IPS-11a (cell line): ENCODE data around the gene GJC1.
"Not testable (repeated sequence)": the region's sequence is repeated elsewhere in the genome, so short reads cannot be mapped to it uniquely, and the experiment has no call there.

Experiments
- H3K4me3 ChIP-seq: one replicate; pipeline ENCODE4 v1.5.1; 2013; ENCODE audit warnings: low read depth, low read length, control low read depth

The GJC1 gene

DNA sequence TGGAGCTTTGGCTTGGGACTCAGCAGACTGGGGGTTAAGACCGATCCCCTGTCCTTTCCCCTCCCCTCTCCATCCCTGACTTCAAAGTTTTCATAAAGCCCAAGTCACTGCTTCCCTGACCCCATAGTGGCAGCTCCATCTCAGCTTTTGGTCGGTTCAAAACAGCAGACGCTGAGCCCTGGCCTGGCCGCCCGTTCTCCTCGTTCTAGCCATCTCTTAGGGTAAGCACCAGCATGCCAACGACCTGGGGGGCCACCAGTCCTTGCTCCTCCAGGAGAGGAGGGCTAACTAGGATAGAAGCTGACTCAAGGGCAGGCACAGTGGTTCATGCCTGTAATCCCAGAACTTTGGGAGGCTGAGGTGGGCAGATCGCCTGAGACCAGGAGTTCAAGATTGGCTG, 16.1 kb upstream of the GJC1 start:
- H3K4me3 ChIP-seq, result no peak overlapping the region

DNA sequence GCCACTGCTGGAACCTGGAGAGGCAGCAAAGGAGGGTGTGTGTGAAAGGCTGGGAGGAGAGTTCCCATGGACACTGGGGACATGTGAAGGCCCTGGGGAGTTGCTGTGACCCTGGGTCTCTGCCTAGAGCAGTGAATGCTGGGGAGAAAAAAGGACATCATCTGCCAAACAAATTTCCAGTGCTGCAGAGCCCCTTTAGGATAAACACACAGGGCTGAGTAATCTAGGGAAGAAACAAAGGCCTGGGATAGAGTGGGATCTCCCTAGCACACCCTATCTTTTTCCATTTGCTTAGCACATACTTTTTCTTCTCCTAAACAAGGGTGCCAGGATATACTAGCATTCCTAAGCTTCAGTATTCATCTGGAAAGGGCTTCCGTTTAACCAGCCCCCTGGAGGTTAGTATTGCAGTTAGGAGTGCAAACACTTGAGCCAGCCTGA, 14.3 kb upstream of the GJC1 start:
- H3K4me3 ChIP-seq, result no peak overlapping the region

DNA sequence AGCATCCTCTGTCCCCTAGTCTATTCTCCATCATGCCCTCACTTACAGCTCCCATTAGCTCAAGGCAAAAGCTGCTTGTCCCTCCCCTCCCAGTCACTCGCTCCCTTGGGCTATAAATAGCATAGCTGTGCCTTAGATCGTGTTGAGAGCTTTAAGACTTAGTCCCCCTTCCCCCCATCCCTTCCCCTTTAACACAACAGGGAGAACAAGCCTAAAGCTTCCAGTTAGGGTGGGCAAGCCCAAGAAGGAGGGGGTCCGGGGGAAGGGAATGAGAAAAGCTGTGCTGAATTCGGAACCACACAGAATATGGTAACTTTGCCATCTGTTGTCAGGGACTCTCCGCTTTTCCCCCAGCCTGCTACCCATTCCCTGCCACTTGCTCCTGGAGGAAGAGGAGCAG, 12.7 kb upstream of the GJC1 start:
- no peak overlapping the region for H3K4me3 ChIP-seq

DNA sequence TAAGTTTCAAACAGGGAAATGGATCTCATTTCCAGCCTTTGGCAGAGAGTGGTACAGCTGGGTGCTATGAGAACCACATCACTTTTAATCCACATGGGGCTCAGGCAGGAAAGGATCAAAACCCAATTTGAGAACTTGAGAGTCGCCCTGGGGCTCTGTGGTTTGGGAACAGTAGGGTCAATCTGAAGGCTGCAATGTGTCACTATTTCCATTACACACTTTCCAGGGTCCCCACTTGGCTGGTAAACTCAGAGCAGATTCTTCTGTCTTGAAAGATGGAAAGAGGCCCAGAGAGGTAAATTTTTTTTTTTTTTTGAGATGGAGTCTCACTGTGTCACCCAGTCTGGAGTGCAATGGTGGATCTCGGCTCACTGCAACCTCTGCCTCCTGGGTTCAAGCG, 10.8 kb upstream of the GJC1 start:
- no peak overlapping the region for H3K4me3 ChIP-seq

DNA sequence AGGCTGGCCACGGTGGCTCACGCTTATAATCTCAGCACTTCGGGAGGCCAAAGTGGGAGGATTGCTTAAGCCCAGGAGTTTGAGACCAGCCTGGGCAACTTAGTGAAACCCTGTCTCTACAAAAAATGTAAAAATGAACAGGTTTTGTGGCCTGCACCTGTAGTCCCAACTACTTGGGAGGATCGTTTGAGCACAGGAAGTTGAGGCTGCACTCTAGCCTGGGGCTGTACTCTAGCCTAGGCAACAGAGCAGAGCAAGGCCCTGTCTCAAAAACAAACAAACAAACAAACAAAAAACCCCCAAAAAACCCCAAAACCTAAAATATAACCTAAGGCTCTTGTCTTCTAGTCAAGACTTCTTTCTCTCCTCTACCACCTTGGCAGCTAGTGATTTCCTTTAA, 10.2 kb upstream of the GJC1 start:
- H3K4me3 ChIP-seq, result no peak overlapping the region

DNA sequence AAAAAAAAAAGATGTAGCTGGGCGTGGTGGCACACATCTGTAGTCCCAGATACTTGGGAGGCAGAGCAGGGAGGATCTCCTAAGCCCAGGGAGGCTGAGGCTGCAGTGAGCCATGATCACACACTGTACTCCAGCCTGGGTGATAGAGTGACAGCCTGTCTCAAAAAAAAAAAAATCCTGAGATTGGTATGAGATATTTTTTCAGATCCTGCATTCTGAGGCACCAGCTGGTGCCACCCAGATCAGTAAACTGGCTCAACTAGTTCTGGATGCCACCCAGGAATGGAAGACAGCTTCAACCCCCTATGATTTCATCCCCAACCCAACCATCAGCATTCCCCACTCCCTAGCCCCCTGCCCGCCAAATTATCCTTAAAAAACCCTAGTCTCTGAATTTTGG, 7.1 kb upstream of the GJC1 start:
- H3K4me3 ChIP-seq, result no peak overlapping the region

DNA sequence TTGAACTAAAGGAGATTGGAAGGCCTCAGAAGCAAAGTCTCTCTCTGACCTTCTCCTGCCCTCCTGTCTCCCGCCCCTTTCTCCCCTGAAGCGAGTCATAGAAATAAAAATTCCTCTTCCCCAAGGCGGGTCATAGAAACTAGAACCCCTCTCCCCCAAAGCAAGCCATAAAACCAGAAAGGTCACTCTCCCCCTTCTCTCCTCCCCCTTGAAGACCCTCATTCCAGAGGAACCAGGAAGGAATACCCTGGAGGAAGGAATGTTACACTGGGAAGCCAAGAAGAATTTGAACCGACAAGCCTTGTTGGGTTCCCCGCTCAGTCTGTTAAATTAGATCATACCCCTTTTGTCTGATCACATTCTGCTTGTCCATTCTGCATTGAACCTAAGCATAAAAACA, 2.7 kb upstream of the GJC1 start:
- no peak overlapping the region for H3K4me3 ChIP-seq

DNA sequence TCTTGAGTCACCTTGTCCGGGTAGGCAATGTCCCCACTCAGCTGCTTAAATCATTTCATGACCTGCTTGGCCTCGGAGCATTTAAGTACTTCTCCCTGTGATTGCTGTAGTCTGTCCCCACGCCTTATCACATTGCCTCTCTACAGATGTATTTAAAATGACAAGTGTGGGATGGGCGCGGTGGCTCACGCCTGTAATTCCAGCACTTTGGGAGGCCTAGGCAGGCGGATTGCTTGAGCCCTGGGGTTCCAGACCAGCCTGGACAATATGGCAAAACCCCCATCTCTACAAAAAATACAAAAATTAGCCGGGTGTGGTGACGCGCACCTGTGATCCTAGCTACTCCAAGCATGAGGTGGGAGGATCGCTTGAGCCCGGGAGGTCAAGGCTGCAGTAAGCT, 1.3 kb upstream of the GJC1 start:
- H3K4me3 ChIP-seq, result peak overlapping the region; percentile 1

DNA sequence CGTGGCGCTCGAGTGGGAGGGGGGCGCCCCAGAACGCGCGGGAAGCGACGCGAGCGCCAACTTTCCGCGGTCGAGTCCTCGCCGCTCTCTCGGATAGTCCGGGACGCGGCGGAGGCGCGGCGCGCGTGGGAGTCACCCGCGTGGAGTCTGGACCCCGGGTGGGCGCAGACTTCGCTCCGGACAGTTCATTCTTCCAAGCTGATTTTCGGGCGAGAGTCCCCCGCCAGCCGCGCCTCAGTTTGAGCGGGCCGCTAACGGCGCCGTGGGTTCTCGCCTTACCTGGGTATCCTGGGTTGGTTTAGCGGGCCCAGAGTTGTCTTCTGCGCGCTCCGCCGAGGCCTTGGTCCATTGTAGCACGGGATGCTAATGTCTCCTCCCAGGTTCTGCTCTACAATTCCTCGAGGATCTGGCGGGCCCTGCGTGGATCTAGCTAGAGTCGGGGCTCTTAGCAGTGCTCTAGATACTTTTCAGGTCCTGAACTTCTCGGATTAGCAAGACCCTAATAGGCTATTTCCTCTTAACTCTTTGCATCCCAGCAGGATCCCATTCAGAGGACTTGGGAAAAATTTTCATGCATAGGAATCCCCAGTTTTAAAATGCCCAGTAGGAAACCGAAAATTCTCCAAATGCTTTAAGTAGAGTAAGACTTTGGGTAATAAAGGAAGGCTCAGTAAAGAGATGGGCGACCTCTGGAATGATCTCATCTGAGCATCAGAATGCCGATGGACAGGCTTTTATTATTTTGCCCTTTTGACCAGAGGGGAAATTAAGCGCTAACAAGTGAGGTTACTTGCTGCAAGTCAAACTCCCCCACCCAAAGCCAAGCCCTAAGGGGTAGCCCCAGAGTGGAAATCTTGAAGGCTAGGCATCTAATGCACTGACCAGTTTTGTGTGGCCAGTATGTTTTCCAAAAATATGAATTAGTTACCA, 537 bp upstream of the GJC1 start:
- H3K4me3 ChIP-seq, result peak overlapping the region; percentile 97

DNA sequence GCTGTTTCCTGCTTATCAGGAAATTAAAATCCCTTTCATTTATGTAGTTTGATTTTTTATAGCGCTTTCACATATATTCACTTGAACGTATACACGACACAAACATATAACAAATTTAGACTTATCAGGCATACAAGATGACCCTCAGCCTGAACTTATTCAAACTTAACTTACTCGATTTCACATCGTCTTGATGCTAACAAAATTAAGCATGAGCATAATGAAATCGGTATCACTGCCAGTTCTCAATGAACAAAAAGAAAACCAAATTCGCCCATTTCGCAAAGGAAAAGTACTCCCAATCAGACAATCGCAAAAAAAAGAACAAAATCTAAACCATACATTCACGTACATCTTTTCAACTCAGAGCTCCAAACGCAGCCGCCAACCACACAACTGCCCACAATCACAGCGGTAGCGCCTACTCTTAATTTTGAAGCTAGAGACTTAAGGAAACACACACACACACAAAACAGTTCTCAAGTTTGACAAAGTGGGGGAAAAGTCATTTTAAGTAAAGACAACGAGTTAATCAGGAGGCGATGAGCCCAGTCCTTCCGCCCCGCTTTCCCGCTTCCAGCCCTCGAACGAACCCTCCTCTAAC, 1.1 kb downstream of the GJC1 start:
- H3K4me3 ChIP-seq, result peak overlapping the region; percentile 97

DNA sequence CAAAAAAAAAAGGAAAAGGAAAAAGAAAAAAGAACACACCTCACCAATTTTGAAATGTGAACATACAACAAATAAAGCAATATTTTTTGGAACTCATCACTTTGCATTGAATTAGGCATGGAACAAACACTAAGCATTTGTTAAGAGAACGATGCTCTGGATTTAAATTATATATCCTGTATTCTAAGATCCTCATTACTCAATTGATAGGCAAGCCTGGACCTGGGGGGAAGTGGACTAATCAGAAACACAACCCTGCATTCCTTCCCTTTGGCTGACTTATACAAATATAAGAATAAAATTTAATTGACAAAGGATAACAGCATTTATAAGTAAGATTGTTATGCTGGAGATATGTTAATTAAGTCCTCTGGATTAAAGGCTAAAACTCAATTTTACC, 2.2 kb downstream of the GJC1 start:
- peak overlapping the region; percentile 97 for H3K4me3 ChIP-seq

DNA sequence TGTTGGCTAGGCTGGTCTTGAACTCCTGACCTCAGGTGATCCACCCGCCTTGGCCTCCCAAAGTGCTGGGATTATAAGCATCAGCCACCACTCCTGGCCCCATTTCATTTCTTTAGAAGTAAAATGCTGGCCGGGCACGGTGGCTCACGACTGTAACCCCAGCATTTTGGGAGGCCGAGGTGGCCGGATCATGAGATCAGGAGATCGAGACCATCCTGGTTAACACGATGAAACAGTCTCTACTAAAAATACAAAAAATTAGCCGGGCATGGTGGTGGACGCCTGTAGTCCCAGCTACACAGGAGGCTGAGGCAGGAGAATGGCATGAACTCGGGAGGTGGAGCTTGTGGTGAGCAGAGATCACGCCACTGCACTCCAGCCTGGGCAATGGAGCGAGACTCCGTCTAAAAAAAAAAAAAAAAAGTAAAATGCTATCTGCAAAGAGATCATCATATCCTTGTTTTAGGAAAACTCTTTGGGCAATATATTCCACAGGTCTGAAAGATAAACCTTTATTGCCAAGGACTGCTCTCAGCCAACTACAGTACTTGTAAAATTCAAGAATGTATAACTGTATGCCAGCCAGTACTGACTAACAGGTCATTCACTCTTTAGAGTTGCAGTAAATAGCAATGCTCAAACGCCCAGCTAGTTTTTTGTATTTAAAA, 3.8 kb downstream of the GJC1 start:
- H3K4me3 ChIP-seq, result no peak overlapping the region

DNA sequence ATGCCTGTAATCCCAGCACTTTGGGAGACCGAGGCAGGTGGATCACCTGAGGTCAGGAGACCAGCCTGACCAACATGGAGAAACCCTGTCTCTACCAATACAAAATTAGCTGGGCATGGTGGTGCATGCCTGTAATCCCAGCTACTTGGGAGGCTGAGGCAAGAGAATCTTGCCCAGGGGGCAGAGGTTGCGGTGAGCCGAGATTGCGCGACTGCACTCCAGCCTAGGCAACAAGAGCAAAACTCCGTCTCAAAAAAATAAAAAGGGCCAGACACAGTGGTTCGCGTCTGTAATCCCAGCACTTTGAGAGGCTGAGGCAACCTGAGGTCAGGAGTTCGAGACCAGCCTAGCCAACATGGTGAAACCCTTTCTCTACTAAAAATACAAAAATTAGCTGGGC, 4.9 kb downstream of the GJC1 start:
- not testable (repeated sequence) for H3K4me3 ChIP-seq

DNA sequence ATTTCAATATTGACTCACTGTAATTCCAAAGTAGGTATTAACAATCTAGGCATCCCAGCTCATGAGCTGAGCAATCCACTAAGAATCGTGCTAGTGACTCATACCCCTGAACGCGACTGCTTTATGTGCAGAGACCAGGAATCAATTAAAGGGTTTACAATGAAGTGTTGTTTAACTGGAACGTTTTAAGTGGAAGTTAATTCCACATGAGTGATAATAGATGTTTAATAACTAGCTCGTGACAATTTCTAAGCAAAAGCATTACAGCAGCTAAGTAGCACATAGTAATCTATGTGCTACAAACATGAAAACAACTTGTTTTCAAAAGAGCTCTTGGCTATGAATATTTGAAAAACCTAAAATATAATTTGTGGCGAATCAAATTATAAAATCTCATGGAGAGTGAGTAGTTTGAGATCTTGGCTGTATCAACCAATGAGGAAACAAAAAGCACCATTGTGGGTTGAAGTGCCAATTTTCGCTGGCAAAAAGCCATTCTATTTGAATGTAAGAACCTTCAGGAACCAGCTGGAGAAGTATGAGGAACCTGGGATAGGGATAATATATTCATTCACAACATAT, 9.4 kb downstream of the GJC1 start:
- no peak overlapping the region for H3K4me3 ChIP-seq

DNA sequence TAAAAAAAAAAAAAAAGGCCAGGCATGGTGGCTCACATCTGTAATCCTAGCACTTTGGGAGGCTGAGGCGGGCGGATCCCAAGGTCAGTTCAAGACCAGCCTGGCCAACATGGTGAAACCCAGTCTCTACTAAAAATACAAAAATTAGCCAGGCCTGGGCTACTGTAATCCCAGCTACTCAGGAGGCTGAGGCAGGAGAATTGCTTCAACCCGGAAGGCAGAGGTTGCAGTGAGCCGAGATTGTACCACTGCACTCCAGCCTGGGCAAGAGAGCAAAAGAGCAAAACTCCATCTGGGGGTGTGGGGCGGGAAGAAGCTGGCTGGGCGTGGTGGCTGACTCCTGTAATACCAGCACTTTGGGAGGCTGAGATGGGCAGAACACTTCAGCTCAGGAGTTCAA, 11.6 kb downstream of the GJC1 start:
- H3K4me3 ChIP-seq, result not testable (repeated sequence)

DNA sequence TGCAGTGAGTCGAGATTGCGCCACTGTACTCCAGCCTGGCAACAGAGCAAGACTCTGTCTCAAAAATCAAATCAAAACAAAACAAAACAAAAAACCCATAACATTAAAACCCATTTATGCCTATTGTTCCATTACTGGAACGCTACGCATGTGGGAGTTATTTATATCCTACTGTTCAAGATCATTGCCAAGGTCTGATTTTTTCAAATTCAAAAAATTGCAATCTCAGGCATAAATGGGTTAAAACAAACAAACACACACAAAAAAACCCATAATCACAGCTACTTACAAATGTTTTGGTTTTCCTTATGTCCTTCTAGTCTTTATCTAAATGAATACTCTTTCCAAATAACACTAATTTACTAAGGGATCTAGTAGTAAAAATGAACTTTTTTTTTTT, 17.8 kb downstream of the GJC1 start:
- H3K4me3 ChIP-seq, result no peak overlapping the region

DNA sequence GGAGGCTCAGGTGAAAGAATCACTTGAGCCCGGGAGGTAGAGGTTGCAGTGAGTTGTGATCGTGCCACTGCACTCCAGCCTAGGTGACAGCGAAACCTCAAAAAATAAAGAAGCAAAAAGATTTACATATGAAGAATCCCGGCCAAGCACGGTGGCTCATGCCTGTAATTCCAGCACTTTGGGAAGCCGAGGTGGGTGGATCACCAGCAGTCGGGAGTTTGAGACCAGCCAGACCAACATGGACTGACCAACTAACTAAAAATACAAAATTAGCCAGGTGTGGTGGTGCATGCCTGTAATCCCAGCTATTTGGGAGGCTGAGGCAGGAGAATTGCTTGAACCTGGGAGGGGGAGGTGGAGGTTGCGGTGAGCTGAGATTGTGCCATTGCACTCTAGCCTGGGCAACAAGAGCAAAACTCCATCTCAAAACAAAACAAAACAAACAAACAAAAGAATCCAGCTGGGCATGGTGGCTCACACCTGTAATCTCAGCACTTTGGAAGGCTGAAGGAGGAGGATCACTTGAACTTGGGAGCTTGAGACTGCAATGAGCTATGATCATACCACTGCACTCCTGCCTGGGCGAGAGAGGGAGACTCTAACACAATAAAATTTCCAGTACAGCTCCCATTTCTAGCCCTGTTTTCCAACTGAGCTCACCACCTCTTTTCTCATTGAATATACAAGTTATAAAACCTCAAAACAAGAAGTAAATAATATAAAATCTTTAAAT, 21.3 kb downstream of the GJC1 start:
- not testable (repeated sequence) for H3K4me3 ChIP-seq

DNA sequence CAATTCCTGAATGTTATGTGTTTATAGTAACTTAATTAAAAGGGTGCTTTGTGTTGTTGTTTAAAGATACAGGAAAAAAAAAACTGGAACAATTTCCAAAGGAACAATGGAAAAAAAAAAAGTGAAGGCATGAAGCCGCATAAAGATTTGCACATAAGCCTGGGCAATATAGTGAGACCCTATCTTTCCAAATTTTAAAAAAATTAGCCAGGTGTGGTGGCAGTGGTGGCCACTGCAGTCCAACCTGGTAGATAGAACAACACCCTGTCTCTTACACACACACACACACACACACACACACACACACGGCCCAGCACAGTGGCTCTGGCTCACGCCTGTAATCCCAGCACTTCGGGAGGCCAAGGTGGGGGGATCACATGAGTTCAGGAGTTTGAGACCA, 21.9 kb downstream of the GJC1 start:
- no peak overlapping the region for H3K4me3 ChIP-seq

DNA sequence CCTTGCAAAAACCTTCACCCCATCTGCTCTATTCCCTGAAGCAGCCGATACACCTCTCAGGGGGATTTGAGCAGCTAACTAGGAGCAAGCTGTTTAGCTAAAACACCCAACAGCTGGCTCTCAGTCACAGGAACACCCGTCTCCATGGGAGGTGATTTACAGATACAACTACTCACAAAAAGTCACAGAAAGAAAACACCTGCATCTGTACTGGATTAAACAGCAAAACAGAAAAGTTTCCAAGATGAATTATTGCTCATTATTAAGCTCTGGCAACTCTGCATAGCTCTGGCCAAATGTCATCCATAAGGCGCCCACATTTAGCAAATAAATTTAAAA, 22.3 kb downstream of the GJC1 start:
- H3K4me3 ChIP-seq, result no peak overlapping the region

DNA sequence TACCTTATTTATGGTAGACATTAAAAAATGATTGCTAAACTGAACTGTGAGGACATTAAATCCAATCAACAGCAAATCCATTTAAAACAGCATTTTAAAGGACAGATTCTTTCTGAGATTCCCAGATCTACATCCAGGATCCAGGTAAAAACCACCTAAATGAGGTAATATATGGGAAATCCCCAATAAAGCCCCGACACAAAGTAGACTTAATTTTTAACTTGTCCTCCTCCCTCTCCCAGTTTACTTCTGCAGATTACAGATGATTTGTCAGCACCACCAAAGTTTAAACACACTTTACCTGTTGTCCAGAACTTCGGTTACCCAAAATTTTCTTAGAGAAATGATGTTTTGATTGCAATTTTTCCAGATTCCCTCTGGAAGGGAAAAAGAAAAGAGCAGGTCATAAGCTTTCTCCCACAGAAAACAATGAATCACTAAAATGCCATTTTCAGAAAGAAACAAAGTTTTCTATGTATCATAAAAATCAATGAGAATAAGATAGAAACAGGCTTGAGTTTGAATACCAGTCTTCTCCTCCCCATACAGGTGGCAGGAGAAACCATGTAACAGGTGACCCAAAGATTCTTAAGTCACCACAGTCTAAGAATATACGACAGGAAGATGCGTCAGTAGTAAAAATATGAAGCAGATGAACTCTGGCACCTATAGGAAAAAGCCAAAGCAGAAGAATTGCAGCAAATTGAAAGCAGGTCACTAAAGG, 22.8 kb downstream of the GJC1 start:
- no peak overlapping the region for H3K4me3 ChIP-seq
